Gastrocnemius medialis (tissue), 4 donors: ENCODE data around the gene GDPD5. TPM values are rescaled to one million over a fixed set of nuclear protein-coding genes. Genes with fewer than 3 reads are reported as not detected.

ENCODE experiments used
- ATAC-seq, 2 donors: fragments of 150-250 bp; one replicate each; pipeline ENCODE4 v1.9.1; 2016
- DNase-seq, 2 donors: peaks; one replicate each; pipeline ENCODE4 v3.0.0-alpha.2; 2019
- H3K27ac ChIP-seq, 4 donors: fragments of 200-600 bp; sonication (generic); 1 replicate in 1 of 4; 2 replicates in 3 of 4; pipeline ENCODE4 v1.5.1; 2016 to 2018; ENCODE audit warnings: mild to moderate bottlenecking in 2 of 4, moderate library complexity in 1 of 4
- H3K27me3 ChIP-seq, 3 donors: fragments of 200-600 bp; sonication (generic) in 2 of 3; 1 replicate in 1 of 3; 2 replicates in 2 of 3; pipeline versions ENCODE4 v1.5.1 to v1.6.0; 2016 to 2019; ENCODE audit warnings: mild to moderate bottlenecking in 1 of 3, moderate library complexity in 1 of 3
- H3K36me3 ChIP-seq, 2 donors: fragments of 200-600 bp; sonication (generic) in 1 of 2; one replicate each; pipeline ENCODE4 v1.5.1; 2017 to 2018
- H3K4me1 ChIP-seq, 2 donors: fragments of 200-600 bp; sonication (generic) in 1 of 2; one replicate each; pipeline ENCODE4 v1.5.1; 2016 to 2017; ENCODE audit warnings: mild to moderate bottlenecking in 2 of 2
- H3K4me3 ChIP-seq, 4 donors: fragments of 200-600 bp; sonication (generic) in 3 of 4; 1 replicate in 1 of 4; 2 replicates in 3 of 4; pipeline ENCODE4 v1.5.1; 2016 to 2019; ENCODE audit warnings: mild to moderate bottlenecking in 2 of 4
- H3K9me3 ChIP-seq, 3 donors: fragments of 200-600 bp; sonication (generic) in 2 of 3; 1 replicate in 1 of 3; 2 replicates in 2 of 3; pipeline ENCODE4 v1.5.1; 2016 to 2019
- POLR2A ChIP-seq, 2 donors: fragments of 450-650 bp; IDR thresholded peaks; one replicate each; pipeline ENCODE4 v1.6.1; 2017; ENCODE audit warnings: antibody characterized with exemption in 2 of 2, mild to moderate bottlenecking in 2 of 2, moderate library complexity in 2 of 2
- in situ Hi-C, 4 donors: fragments of 200-750 bp; cut with MboI; loops; one replicate each; pipeline versions ENCODE4 v1.15.0 to v1.8.0; 2017; ENCODE audit warnings: low sequenced_read_pairs in 4 of 4
- intact Hi-C: fragments of 100-400 bp; cut with DNase I; formaldehyde crosslinking; loops from one replicate; pipeline ENCODE4 v1.15.1; 2023; ENCODE audit warnings: low total_unique reads
- total RNA-seq, 4 donors: library from RNA; depleted of rRNA; stranded (reverse); fragments of >200 nt; gene quantifications; one replicate each; pipeline versions ENCODE4 v1.1.0 to v1.2.3, GENCODE V29; 2016
- TF ChIP-seq, protein P1 (sequence below), 5 experiments: fragments of 450-650 bp in 3 of 5; fragments of 200-600 bp in 2 of 5; sonication (generic) in 2 of 5; IDR thresholded peaks in 4 of 5; conservative IDR thresholded peaks in 1 of 5; 1 replicate in 4 of 5; 2 replicates in 1 of 5; pipeline ENCODE4 v1.5.1; 2016 to 2019; ENCODE audit warnings: antibody characterized with exemption in 5 of 5, mild to moderate bottlenecking in 3 of 5, moderate library complexity in 3 of 5

Gene GDPD5
- total RNA-seq, 4 donors from 2014 or later = 5.6 to 12.6 (median 11.2) TPM

DNA sequence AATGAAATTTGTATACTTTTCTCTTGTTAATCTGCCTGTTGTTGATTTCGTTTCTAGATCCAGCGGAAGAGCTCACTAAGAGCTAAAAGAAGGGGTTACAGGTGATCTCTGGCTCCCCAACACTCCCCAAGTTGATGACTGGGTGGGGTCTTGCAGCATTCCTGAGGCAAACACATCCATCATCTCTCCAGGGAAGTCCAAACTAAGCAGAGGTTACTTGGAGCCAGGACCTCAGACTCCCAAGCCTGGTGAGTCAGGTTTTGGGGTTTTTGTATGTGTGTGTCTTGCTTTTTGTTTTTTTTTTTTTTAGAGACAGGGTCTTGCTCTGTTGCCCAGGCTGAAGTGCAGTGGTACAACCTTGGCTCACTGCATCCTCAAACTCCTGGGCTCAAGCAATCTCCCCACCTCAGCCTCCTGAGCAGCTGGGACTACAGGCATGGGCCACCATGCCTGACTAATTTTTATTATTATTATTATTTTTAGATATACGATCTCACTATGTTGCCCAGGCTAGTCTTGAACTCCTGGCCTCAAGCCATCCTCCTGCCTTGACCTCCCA lies 137.9 kb downstream of the GDPD5 start:
- intact Hi-C loops = loop anchor here (1.0 to 5.0 kb wide), 2 partner anchors 36 to 144 kb away; partner anchors contain the start of gene ARRB1
- in situ Hi-C loops = loop anchor here in 1 of 4 donors (5.0 kb wide), 2 partner anchors 51 to 111 kb away; no protein-coding TSS in a partner anchor
- Histone ChIP-seq H3K4me1 (peaks cover 0 to 6% of the 10 kb centered on the region in 2 donors), H3K4me3 (no peak overlapping the region), H3K27ac (peak overlapping the region in 1 of 4 donors; percentile 39), H3K36me3 (no peaks in the 10 kb centered on the region), H3K9me3 (no peaks in the 10 kb centered on the region), H3K27me3 (no peaks in the 10 kb centered on the region)
- ATAC-seq (no peak), DNase-seq (no peak)
- TF ChIP-seq, protein P1, sequence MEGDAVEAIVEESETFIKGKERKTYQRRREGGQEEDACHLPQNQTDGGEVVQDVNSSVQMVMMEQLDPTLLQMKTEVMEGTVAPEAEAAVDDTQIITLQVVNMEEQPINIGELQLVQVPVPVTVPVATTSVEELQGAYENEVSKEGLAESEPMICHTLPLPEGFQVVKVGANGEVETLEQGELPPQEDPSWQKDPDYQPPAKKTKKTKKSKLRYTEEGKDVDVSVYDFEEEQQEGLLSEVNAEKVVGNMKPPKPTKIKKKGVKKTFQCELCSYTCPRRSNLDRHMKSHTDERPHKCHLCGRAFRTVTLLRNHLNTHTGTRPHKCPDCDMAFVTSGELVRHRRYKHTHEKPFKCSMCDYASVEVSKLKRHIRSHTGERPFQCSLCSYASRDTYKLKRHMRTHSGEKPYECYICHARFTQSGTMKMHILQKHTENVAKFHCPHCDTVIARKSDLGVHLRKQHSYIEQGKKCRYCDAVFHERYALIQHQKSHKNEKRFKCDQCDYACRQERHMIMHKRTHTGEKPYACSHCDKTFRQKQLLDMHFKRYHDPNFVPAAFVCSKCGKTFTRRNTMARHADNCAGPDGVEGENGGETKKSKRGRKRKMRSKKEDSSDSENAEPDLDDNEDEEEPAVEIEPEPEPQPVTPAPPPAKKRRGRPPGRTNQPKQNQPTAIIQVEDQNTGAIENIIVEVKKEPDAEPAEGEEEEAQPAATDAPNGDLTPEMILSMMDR (IDR thresholded peaks at IDR 0.05 in 4 of 5, conservative IDR thresholded peaks at IDR 0.05 in 1 of 5) = no peak
- no peak for TF ChIP-seq POLR2A (IDR thresholded peaks at IDR 0.05)

DNA sequence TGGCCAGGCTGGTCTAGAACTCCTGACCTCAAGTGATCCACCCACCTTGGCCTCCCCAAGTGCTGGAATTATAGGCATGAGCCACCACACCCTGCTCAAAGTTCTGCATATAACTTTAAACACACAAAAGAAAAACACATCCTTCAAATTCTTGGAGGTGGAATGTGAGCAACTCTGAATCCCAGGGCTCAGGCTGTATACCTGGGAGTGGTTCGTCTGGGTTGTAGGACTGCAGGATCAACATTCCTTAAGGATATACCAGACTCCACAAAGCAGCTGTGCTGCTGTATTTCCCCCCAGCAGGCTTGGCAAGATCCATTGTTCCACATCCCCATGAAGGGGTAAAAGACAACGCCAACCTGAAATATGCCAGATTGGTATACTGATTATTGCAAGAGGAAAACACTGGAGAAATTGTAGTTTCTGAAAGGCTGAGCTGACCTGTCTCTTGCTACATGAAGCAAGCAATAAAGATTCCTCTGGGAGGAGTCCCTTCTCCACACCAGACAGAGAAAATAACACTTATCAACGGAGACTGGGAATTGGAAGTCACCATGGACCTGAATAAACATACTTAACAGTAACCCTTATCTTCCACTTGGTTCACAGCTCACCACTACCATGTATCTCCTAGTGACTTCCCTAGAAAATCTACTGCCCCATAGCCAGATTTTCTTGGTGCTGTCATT lies 138.7 kb downstream of the GDPD5 start:
- Histone ChIP-seq H3K4me1 (peaks cover 0 to 6% of the 10 kb centered on the region in 2 donors), H3K36me3 (no peaks in the 10 kb centered on the region), H3K27me3 (no peaks in the 10 kb centered on the region), H3K4me3 (no peak overlapping the region), H3K9me3 (no peaks in the 10 kb centered on the region), H3K27ac (no peak overlapping the region)
- DNase-seq = no peak
- in situ Hi-C loops = loop anchor here in 1 of 4 donors (5.0 kb wide), 2 partner anchors 50 to 110 kb away; no protein-coding TSS in a partner anchor
- no peak for ATAC-seq
- no peak for TF ChIP-seq POLR2A (IDR thresholded peaks at IDR 0.05)
- TF ChIP-seq, protein P1 (IDR thresholded peaks at IDR 0.05 in 4 of 5, conservative IDR thresholded peaks at IDR 0.05 in 1 of 5) = no peak
- intact Hi-C loops = loop anchor here (5.0 kb wide), 1 partner anchor 35 kb away; the partner anchor contains the start of gene ARRB1

Other genes with a start within 250 kb of the GDPD5 start
- gene ARRB1, start 174.3 kb downstream of the GDPD5 start, total RNA-seq = 10 to 100 TPM in 1 of 4 donors, 1 to 10 TPM in 3; 4.3 to 11.8 (median 5.4) TPM
- gene RPS3, start 126.4 kb downstream of the GDPD5 start, total RNA-seq = 100 to 1,000 TPM; 572 to 979 (median 746) TPM
- 1 to 10 TPM in 2 of 4 donors, under 1 TPM in 1, not detected in 1; 0.53 to 1.8 (median 1.0) TPM for gene KLHL35, start 92.7 kb downstream of the GDPD5 start, total RNA-seq
- gene SERPINH1, start 36.3 kb upstream of the GDPD5 start, total RNA-seq = 10 to 100 TPM; 18.5 to 42.4 (median 34.8) TPM
- under 1 TPM in 3 of 4 donors, not detected in 1; 0.22 to 0.33 (median 0.25) TPM for gene MAP6, start 143.1 kb upstream of the GDPD5 start, total RNA-seq
- under 1 TPM in 3 of 4 donors, not detected in 1; 0.10 to 0.66 (median 0.49) TPM for gene MOGAT2, start 191.9 kb upstream of the GDPD5 start, total RNA-seq
- 1 to 10 TPM; 2.1 to 4.9 (median 4.1) TPM for gene DGAT2, start 242.8 kb upstream of the GDPD5 start, total RNA-seq